CD4-positive, alpha-beta memory T cell (primary cell): Measurements from ENCODE around the gene HPN. TPM values are rescaled to one million over a fixed set of nuclear protein-coding genes. Genes with fewer than 3 reads are reported as not detected.
"Not testable (repeated sequence)": the region's sequence is repeated elsewhere in the genome, so short reads cannot be mapped to it uniquely, and the experiment has no call there.

Experiments used
- CTCF ChIA-PET: fragments of 350-600 bp; sonication (Branson Sonifier 250); formaldehyde crosslinking; loops from one replicate; lab custom pipeline; 2021; ENCODE audit warnings: inconsistent platforms; ENCODE audit not compliant: partially characterized antibody; lab: Charles Lee
- POLR2A ChIA-PET: fragments of 350-600 bp; sonication (Branson Sonifier 250); formaldehyde crosslinking; loops from one replicate; lab custom pipeline; 2021; ENCODE audit not compliant: partially characterized antibody; lab: Charles Lee
- DNase-seq, 5 donors: peaks; one replicate each; pipeline versions ENCODE4 v3.0.0 to v3.0.0-alpha.2; 2020 to 2022; ENCODE audit warnings: mixed read lengths in 1 of 5
- H3K27ac ChIP-seq: one replicate; pipeline ENCODE4 v1.7.0; 2013; ENCODE audit warnings: low read depth, low read length
- H3K27me3 ChIP-seq: 2 replicates; pipeline ENCODE4 v1.7.0; 2013; ENCODE audit warnings: mild to moderate bottlenecking, low read length, moderate library complexity; ENCODE audit not compliant: insufficient read depth
- H3K36me3 ChIP-seq: 2 replicates; pipeline ENCODE4 v1.7.0; 2013; ENCODE audit warnings: mild to moderate bottlenecking, low read length, moderate library complexity; ENCODE audit not compliant: insufficient read depth
- H3K4me1 ChIP-seq: 2 replicates; pipeline ENCODE4 v1.7.0; 2013; ENCODE audit warnings: mild to moderate bottlenecking, low read length, moderate library complexity; ENCODE audit not compliant: insufficient read depth
- H3K4me3 ChIP-seq, 2 donors: one replicate each; pipeline ENCODE4 v1.7.0; 2013; ENCODE audit warnings: low read length in 2 of 2, mild to moderate bottlenecking in 1 of 2
- H3K9me3 ChIP-seq, 2 donors: one replicate each; pipeline ENCODE4 v1.7.0; 2013; ENCODE audit warnings: low read length in 2 of 2, control low read depth in 1 of 2; ENCODE audit not compliant: control insufficient read depth in 1 of 2
- H3K27ac Mint-ChIP-seq, 7 donors: one replicate each; pipeline ENCODE4 v1.8.0; 2020 to 2021; ENCODE audit warnings: mixed read lengths in 7 of 7, mild to moderate bottlenecking in 6 of 7, inconsistent platforms in 3 of 7, moderate library complexity in 3 of 7
- H3K27me3 Mint-ChIP-seq, 2 donors: one replicate each; pipeline ENCODE4 v1.8.0; 2020 to 2021; ENCODE audit warnings: mixed read lengths in 2 of 2
- H3K36me3 Mint-ChIP-seq, 2 donors: one replicate each; pipeline ENCODE4 v1.8.0; 2020 to 2021; ENCODE audit warnings: mixed read lengths in 2 of 2, inconsistent platforms in 1 of 2, mild to moderate bottlenecking in 1 of 2
- H3K4me1 Mint-ChIP-seq, 4 donors: one replicate each; pipeline ENCODE4 v1.8.0; 2020 to 2021; ENCODE audit warnings: mixed read lengths in 4 of 4, mild to moderate bottlenecking in 1 of 4
- H3K4me3 Mint-ChIP-seq, 8 donors: one replicate each; pipeline ENCODE4 v1.8.0; 2020 to 2021; ENCODE audit warnings: mixed read lengths in 8 of 8, mild to moderate bottlenecking in 7 of 8, moderate library complexity in 6 of 8, inconsistent platforms in 3 of 8
- H3K9me3 Mint-ChIP-seq, 8 donors: one replicate each; pipeline ENCODE4 v1.8.0; 2020 to 2021; ENCODE audit warnings: mixed read lengths in 8 of 8, mild to moderate bottlenecking in 5 of 8, inconsistent platforms in 3 of 8, moderate library complexity in 1 of 8
- intact Hi-C: fragments of 100-400 bp; cut with micrococcal nuclease; formaldehyde crosslinking; loops from one replicate; pipeline ENCODE4 v1.15.1; 2023
- polyA plus RNA-seq, 2 donors: library from polyadenylated mRNA; unstranded; fragments of 300-500 nt; fragmentation: Illumina TruSeq; gene quantifications; one replicate each; pipeline ENCODE4 v1.2.3, GENCODE V29; 2021
- total RNA-seq, 2 experiments: library from RNA; stranded (reverse); gene quantifications; one replicate each; pipeline ENCODE4 v1.2.3, GENCODE V29; 2021

HPN gene
- total and polyA plus RNA-seq, 4 experiments from 2014 or later: 0.15 to 0.57 TPM; not detected in 2

GRCh38 chr19:35024095-35024494, 17.4 kb upstream of the HPN start:
- Histone ChIP-seq H3K4me3 (no peak overlapping the region), H3K36me3 (peaks cover 67% of the 10 kb centered on the region), H3K4me1 (no peaks in the 10 kb centered on the region), H3K27ac (no peak overlapping the region), H3K27me3 (no peaks in the 10 kb centered on the region), H3K9me3 (no peaks in the 10 kb centered on the region)
- Mint-ChIP-seq H3K4me3 (peak overlapping the region in 1 of 8 donors; percentile 26), H3K36me3 (peaks cover 37 to 60% of the 10 kb centered on the region in 2 donors), H3K9me3 (peaks cover 0 to 2% (median 0%) of the 10 kb centered on the region in 8 donors), H3K27ac (peak overlapping the region in 1 of 7 donors; percentile 64), H3K27me3 (no peaks in the 10 kb centered on the region), H3K4me1 (peaks cover 0 to 5% (median 2%) of the 10 kb centered on the region in 4 donors)
- intact Hi-C loops: no loop called here
- ChIA-PET CTCF (interaction anchor here (1.0 kb wide), 1 partner anchor 10 kb away, joined by 3 read pairs; no protein-coding TSS in a partner anchor), POLR2A (no interaction called here)
- DNase-seq: peak in 1 of 5 donors; percentile 3

- Histone ChIP-seq H3K4me1 (peaks cover 6% of the 10 kb centered on the region), H3K9me3 (no peaks in the 10 kb centered on the region), H3K27me3 (no peaks in the 10 kb centered on the region), H3K36me3 (peaks cover 50% of the 10 kb centered on the region), H3K4me3 (no peak overlapping the region), H3K27ac (no peak overlapping the region)
- Mint-ChIP-seq H3K36me3 (peaks cover 26 to 45% of the 10 kb centered on the region in 2 donors), H3K4me1 (peaks cover 0 to 4% (median 3%) of the 10 kb centered on the region in 4 donors), H3K27ac (no peak overlapping the region), H3K9me3 (no peaks in the 10 kb centered on the region), H3K27me3 (no peaks in the 10 kb centered on the region), H3K4me3 (no peak overlapping the region)
- intact Hi-C loops: no loop called here
- peak in 1 of 5 donors; percentile 27 for DNase-seq
- ChIA-PET CTCF (interaction anchor here (0.9 to 2.2 kb wide), 3 partner anchors 13 to 48 kb away, joined by 3 to 14 read pairs (median 3); no protein-coding TSS in a partner anchor), POLR2A (interaction anchor here (0.7 to 4.2 kb wide), 4 partner anchors 9 to 52 kb away, joined by 3 to 26 read pairs (median 10); no protein-coding TSS in a partner anchor)
Measured at GRCh38 chr19:35025969-35026368, 15.6 kb upstream of the HPN start.

GRCh38 chr19:35026418-35026817, 15.1 kb upstream of the HPN start:
- Histone ChIP-seq H3K27ac (no peak overlapping the region), H3K4me1 (peaks cover 11% of the 10 kb centered on the region), H3K36me3 (peaks cover 45% of the 10 kb centered on the region), H3K4me3 (no peak overlapping the region), H3K27me3 (no peaks in the 10 kb centered on the region), H3K9me3 (no peaks in the 10 kb centered on the region)
- Mint-ChIP-seq H3K27me3 (peaks cover 0 to 4% of the 10 kb centered on the region in 2 donors), H3K4me1 (peaks cover 4 to 8% (median 7%) of the 10 kb centered on the region in 4 donors), H3K9me3 (no peaks in the 10 kb centered on the region), H3K4me3 (no peak overlapping the region), H3K36me3 (peaks cover 24 to 42% of the 10 kb centered on the region in 2 donors), H3K27ac (peak overlapping the region in 1 of 7 donors; percentile 36)
- intact Hi-C loops: no loop called here
- POLR2A ChIA-PET: interaction anchor here (1.4 to 4.2 kb wide), 4 partner anchors 9 to 52 kb away, joined by 3 to 26 read pairs (median 10); no protein-coding TSS in a partner anchor
- CTCF ChIA-PET: interaction anchor here (0.9 to 2.2 kb wide), 3 partner anchors 13 to 48 kb away, joined by 3 to 14 read pairs (median 3); no protein-coding TSS in a partner anchor
- peak in 1 of 5 donors; percentile 24 for DNase-seq

- Mint-ChIP-seq H3K27me3 (peaks cover 1 to 6% of the 10 kb centered on the region in 2 donors), H3K4me3 (peak overlapping the region in 1 of 8 donors; percentile 20), H3K27ac (no peak overlapping the region), H3K9me3 (no peaks in the 10 kb centered on the region), H3K4me1 (peaks cover 7 to 10% (median 8%) of the 10 kb centered on the region in 4 donors), H3K36me3 (peaks cover 21 to 40% of the 10 kb centered on the region in 2 donors)
- H3K4me3 ChIP-seq: no peak overlapping the region
- peaks cover 13% of the 10 kb centered on the region for H3K4me1 ChIP-seq
- no peak overlapping the region for H3K27ac ChIP-seq
- ChIA-PET POLR2A (interaction anchor here (1.4 to 4.2 kb wide), 5 partner anchors 10 to 53 kb away, joined by 3 to 26 read pairs (median 4); no protein-coding TSS in a partner anchor), CTCF (interaction anchor here (1.0 to 2.2 kb wide), 3 partner anchors 12 to 17 kb away, joined by 3 to 14 read pairs (median 3); no protein-coding TSS in a partner anchor)
- H3K27me3 ChIP-seq: no peaks in the 10 kb centered on the region
- no peaks in the 10 kb centered on the region for H3K9me3 ChIP-seq
- no peak for DNase-seq
- intact Hi-C loops: no loop called here
- peaks cover 39% of the 10 kb centered on the region for H3K36me3 ChIP-seq
Measured at GRCh38 chr19:35027009-35027408, 14.5 kb upstream of the HPN start.

- Histone ChIP-seq H3K27me3 (no peaks in the 10 kb centered on the region), H3K36me3 (peaks cover 29% of the 10 kb centered on the region), H3K9me3 (no peaks in the 10 kb centered on the region), H3K4me1 (peaks cover 13% of the 10 kb centered on the region), H3K27ac (no peak overlapping the region), H3K4me3 (no peak overlapping the region)
- intact Hi-C loops: no loop called here
- peak overlapping the region in 2 of 7 donors; percentile 13 to 14 for H3K27ac Mint-ChIP-seq
- H3K4me3 Mint-ChIP-seq: peak overlapping the region in 5 of 8 donors; percentile 11 to 48 (median 36)
- peak in 1 of 5 donors; percentile 34 for DNase-seq
- CTCF ChIA-PET: interaction anchor here (0.7 to 1.2 kb wide), 4 partner anchors 11 to 50 kb away, joined by 3 read pairs; no protein-coding TSS in a partner anchor
- H3K36me3 Mint-ChIP-seq: peaks cover 15 to 32% of the 10 kb centered on the region in 2 donors
- POLR2A ChIA-PET: interaction anchor here (0.9 to 4.2 kb wide), 5 partner anchors 10 to 26 kb away, joined by 3 to 26 read pairs (median 6); no protein-coding TSS in a partner anchor
- H3K27me3 Mint-ChIP-seq: peaks cover 6 to 7% of the 10 kb centered on the region in 2 donors
- no peaks in the 10 kb centered on the region for H3K9me3 Mint-ChIP-seq
- peaks cover 7 to 10% (median 8%) of the 10 kb centered on the region in 4 donors for H3K4me1 Mint-ChIP-seq
Measured at GRCh38 chr19:35027851-35028599, 13.5 kb upstream of the HPN start.

GRCh38 chr19:35028600-35028885, 13.0 kb upstream of the HPN start:
- H3K27me3 ChIP-seq, DNase-seq, intact Hi-C loops, H3K27ac ChIP-seq, H3K9me3 Mint-ChIP-seq, H3K4me3 ChIP-seq, H3K9me3 ChIP-seq, H3K27me3 Mint-ChIP-seq: not testable (repeated sequence)
- peaks cover 7 to 10% (median 8%) of the 10 kb centered on the region in 4 donors for H3K4me1 Mint-ChIP-seq
- CTCF ChIA-PET: interaction anchor here (0.8 to 1.2 kb wide), 2 partner anchors 10 to 323 kb away, joined by 3 to 5 read pairs; no protein-coding TSS in a partner anchor
- peak overlapping the region in 1 of 7 donors; percentile 13 for H3K27ac Mint-ChIP-seq
- H3K36me3 ChIP-seq: peaks cover 24% of the 10 kb centered on the region
- POLR2A ChIA-PET: interaction anchor here (0.9 to 4.2 kb wide), 3 partner anchors 9 to 66 kb away, joined by 3 to 26 read pairs (median 6); no protein-coding TSS in a partner anchor
- H3K4me1 ChIP-seq: peaks cover 13% of the 10 kb centered on the region
- peaks cover 13 to 28% of the 10 kb centered on the region in 2 donors for H3K36me3 Mint-ChIP-seq
- peak overlapping the region in 4 of 8 donors; percentile 11 to 48 (median 26) for H3K4me3 Mint-ChIP-seq
